Measurements from ENCODE around the gene ZNF521.

Gene ZNF521

DNA sequence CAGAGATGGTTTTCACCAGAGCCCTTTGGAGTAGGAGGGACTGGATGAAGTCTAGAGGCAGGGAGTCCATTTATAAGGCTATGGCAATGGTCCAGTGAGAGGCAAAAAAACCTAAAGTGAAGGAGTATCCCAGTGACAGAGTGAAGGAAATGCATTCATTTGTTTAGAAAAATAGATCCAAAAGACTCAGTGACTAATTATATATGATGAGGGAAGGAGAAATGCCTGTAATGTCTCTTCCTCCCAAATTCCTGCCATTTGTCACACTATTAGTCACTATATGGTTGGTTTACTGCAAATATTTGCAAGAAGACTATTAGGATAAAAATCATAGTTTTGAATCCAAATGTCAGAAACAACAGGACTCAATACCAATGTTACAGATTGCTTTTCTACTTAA lies 104.2 kb downstream of the ZNF521 start:
- DNase-seq = no peak

- DNase-seq = no peak
Measured at GRCh38 chr18:25244924-25245698, 106.9 kb downstream of the ZNF521 start.

- no peak for DNase-seq
Measured at GRCh38 chr18:25244170-25244569, 107.8 kb downstream of the ZNF521 start.

GRCh38 chr18:25243754-25244153 lies 108.2 kb downstream of the ZNF521 start:
- no peak for DNase-seq

GRCh38 chr18:25243257-25243656 lies 108.7 kb downstream of the ZNF521 start:
- DNase-seq = no peak

DNA sequence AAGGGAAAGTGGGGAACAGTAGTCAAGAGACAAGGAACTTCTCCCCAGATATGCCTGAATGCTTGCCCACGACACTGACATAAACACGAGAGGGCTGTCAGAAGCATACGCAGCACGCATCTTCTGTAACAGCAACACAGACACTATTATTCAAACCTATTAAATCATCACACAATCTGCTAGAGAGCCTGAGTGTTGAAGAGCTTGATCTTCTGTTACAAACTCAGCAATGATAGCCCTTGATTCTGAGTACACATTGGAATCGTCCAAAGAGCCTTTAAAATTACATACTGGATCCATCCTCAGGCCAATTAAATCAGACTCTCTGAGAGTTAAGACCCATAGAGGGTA lies 111.6 kb downstream of the ZNF521 start:
- DNase-seq = no peak

DNA sequence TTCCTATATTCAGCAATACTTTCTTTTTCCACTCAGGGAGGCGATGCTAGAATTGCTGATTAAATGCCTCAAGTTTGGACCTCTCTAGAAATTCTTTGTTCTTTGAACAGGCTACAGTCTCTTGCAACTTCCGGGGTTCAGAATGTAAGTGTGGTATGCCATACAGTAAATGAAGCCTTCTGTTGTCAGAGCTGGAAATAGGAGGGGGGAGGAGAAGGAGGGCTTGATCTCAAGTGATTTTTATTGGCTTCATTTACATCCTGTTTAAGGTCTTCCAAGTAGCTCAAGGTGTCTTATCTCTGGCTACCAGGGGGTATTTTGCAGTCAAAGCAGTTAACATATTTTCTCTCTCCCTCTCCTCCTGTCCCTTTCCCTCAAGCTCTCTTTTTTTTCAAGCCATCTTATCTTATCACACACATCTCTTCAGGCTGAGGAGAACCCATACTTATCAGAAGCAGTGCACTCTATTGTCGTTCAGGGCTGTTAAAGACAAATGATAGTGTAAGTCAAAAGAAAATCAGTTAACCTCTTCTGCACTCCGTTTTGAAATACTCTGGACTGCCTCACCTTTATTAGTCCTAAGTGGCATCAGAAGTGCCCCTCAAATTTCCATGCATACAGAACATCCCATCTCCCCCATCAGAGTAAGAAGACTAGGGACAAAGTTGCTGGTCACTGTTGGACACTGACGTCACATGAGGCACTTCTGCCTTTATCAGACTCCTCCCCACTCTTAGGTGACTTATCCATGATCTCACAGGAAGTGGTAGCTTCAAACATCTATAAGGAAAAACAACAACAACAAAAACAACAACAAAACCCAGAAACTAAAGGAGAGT lies 112.2 kb downstream of the ZNF521 start:
- no peak for DNase-seq

DNA sequence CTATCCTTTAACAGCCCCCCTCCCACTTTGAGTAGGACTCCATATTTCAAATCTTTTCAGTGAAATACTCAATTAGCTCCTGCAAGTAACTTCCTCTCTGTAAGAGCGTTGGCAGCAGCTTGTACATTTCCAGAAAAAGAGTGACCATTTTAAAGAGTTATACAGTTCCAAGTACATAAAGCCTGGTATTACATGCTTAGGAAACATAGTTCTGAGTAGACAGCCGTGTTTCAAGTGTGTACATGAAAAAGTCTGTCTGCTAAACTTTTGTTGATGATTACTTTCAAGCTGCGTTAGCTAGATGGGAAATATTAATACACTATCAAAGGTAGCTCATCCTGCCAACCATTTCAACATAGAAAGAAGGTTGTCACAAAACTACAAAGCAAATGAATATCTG lies 112.8 kb downstream of the ZNF521 start:
- no peak for DNase-seq

GRCh38 chr18:25237571-25238267 lies 114.2 kb downstream of the ZNF521 start:
- DNase-seq = no peak

- DNase-seq = no peak
Measured at GRCh38 chr18:25236736-25237135, 115.2 kb downstream of the ZNF521 start.

- DNase-seq = no peak
Measured at GRCh38 chr18:25235401-25236042, 116.4 kb downstream of the ZNF521 start.

DNA sequence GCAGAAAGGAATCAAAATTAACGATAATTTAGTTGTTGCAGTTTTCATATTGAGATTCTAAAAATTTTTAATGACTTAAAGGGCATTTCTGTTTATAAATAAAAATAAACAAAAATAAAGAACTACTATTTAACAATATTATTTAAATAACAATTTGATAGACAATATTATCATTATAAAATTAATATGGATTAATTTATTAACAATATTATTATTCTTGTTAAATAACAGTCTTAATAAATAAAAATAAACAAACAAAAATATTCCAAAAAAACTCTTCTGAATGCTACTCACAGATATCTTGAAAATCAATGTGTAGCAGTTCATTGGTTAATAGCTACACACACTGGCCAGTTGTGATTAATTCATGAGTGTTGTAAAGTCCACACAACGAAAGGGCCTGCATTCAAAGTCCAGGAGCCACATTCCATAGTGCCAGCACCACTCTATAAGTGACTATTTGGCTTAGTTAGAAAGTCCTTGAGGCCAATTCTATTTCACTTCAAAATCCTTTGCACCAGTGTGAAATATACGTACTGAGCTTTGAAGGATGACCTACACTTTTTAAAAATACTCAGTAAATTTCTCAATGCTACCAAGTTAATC lies 117.1 kb downstream of the ZNF521 start:
- no peak for DNase-seq

- no peak for DNase-seq
Measured at GRCh38 chr18:25234322-25234639, 117.7 kb downstream of the ZNF521 start.

DNA sequence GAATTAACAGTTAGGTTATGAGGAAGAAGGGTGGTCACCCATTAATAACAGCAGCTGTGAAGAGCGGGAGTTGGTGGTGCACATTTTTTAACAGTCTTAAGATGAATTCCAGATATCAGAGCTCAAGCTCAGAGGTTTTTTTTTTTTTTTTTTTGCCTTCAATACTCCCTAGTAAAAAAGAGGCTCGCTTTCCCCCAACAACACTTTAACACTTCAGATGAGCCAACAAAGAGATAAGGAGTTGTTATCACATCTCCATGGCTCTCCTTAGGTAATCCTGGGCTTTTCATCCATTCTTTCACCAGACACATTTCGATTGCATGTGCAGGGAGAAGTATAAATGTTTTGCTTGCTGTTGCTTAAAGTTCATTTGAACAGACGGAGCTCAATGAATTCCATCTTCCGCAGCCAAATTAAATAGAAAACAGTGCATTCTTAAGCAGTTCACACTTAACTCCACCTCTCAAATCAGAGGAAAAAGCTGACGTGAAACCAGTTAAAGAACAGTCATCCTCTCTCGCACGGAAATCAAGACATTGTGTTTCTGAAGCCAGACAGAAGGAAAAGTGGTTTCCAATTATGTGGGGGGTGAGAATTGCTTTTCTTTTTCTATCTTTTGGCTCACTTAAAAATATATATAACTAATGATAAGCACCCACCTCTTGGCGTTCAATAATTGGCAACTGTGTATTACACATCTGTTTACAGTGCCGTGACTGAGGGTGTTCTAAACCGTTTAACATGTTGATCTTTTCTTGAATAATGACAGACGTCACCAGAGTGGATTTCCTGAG lies 118.2 kb downstream of the ZNF521 start:
- DNase-seq = no peak

DNA sequence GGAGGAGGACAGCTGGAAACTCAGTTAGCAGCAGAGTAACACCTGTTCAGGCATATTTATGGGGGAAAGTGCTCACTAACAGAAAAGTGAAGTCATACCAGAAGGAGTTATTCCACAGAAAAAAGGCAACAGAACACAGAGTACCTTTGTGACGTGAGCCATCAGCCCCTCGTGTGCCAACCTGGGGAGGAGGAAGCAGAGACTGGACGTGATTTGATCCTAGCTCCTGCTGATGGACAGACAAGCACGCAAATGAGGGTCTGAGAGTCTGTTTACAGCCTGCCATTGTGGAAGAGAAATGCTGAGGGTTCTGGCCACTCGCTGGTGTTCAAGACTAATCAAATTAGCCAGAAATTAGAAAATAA lies 120.7 kb downstream of the ZNF521 start:
- no peak for DNase-seq

- no peak for DNase-seq
Measured at GRCh38 chr18:25230658-25231326, 121.2 kb downstream of the ZNF521 start.

DNA sequence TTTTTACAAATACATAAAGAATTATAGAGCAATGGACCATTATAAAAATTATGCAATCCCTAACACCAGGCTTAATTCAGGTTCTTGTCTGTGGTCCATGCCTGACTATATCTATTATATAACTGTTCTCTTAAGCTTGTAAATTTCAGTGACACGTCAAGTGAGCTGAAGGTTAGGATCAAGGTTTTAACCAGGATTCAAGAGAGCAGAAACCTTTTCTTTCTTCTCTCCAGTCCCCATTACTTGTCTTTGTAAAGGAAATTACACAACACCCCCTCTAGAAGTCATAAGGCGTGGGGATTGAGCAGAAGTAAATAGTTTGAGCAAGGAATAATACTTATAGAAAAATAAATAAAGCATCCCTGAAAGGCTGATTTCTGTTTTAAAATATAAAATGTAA lies 122.0 kb downstream of the ZNF521 start:
- DNase-seq = no peak

DNA sequence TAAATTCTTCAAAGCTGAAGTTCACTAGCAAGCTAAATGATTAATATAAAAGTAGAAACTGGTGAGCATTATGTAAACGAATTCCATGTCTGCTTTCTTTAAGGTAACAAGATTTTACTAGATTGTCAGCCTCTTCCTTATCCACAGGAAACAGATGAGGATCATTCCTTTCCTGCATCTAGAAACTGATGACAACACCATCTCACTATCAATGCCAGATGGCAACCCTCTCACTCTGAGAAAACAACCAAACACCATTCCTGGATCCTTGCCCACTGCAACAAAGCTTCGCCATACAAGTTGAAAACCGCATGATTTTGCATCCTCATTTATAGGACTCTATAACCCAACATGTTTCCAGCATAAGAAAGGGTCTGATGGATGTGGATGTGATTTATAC lies 122.9 kb downstream of the ZNF521 start:
- peak; percentile 13 for DNase-seq

DNA sequence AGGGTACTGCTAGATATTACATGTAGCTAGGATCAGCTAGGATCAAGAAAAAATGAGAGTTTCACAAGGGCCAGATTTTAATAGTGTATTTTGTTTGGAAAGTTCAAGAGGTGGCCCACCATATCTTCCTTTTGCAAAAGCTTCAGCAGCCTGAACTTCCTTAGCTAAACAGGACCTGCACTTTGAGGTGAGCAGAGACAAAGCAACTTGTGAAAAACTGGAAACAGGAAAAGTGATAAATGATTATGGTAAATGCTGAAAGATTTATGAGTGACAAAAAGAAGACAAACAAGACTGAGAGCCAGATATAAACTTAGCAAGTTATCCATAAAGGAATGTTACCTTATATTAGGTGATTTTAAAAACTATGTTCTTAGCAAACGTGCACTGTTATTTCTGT lies 123.6 kb downstream of the ZNF521 start:
- no peak for DNase-seq

DNA sequence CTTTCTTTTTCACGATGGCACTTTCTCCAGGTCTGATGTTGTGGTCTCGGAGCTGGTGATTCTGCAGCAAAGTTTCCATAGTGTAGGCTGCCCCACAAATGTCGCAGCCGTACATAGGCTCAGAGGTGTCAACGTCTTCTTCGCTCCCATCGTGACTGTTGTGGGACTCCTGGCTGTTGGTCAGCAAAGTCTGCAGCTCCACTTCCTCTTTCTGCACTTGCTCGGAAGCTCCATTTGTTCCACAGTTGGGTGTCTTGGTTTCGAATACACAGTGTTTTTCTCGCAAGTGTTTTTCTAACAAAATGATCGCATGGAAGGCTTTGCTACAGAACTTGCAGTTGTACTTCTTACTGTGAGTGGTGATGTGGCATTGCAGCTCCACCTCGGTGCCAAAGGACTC lies 126.8 kb downstream of the ZNF521 start:
- DNase-seq = no peak
